GM19395 (cell line): ENCODE measurements around the gene UNC5B.

Source experiments
- ATAC-seq: cut with Tn5 transposase; IDR thresholded peaks from one replicate; pipeline ENCODE4 v1.9.1; 2021; ENCODE audit warnings: mild to moderate bottlenecking, moderate library complexity; ENCODE audit not compliant: unreplicated experiment

Gene UNC5B

DNA sequence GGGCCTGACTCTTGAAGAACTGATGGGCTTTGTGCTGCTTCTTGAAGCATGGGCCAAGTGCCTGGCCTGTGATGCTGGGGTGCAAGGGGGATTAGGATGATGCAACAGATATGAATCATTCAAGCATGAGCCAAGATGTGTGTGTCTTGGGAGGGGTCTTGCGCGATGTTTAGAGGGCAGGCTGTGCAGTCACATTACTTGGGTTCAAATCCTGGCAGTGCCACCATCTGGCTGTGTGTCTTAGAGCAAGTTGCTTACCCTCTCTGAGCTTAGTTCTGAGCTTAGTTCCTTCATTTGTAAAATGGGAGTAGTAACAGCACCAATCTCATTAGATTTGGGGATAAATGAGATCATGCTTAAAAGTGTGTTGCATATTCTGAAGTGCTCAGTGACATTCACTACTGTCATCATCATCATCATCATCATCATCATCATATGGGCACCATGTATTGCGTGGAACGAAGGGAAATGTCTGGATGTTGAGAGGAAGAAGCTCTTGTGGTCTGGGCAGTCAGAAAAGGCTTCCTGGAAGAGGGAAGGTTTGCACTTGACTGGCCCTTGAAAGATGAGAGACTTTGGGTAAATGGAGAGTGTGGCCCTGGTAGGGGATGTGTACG is 9.3 kb downstream of the UNC5B start:
- no peak for ATAC-seq

DNA sequence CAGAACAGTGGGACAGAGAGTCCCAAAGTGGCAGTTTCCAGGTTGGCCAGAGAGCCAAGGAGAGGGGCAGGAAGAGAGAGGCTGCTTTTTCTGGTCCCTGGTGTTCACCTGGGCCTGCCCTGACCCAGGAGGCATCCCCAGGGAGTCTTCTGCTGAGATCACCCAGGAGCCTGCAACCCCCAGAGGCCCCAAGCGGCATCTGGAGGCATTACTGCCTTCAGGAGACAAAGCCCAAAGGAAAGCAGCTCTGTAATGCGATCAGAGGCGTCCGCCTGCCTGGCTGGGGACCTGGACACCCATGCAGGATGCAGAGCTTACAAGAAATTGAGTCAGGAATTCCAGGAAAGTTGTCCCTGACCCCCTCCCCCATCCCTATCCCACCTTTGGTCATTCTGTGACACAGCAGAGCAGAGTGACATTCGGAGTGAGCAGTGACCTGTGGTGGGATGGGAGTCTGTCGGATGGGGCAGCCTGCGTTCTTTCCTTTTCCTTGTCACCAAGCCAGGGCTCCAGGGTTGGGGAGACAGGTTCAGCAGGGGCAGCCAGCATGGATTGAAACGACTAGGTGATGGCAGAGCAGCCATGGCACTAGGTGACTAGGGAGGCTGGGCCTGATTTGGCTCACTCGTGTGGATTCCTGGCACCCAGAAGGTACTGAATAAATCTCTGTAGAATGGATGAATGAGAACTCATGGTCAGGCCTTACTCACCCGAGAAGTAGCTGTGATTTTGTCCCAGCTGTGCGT is 10.4 kb downstream of the UNC5B start:
- ATAC-seq = no peak

DNA sequence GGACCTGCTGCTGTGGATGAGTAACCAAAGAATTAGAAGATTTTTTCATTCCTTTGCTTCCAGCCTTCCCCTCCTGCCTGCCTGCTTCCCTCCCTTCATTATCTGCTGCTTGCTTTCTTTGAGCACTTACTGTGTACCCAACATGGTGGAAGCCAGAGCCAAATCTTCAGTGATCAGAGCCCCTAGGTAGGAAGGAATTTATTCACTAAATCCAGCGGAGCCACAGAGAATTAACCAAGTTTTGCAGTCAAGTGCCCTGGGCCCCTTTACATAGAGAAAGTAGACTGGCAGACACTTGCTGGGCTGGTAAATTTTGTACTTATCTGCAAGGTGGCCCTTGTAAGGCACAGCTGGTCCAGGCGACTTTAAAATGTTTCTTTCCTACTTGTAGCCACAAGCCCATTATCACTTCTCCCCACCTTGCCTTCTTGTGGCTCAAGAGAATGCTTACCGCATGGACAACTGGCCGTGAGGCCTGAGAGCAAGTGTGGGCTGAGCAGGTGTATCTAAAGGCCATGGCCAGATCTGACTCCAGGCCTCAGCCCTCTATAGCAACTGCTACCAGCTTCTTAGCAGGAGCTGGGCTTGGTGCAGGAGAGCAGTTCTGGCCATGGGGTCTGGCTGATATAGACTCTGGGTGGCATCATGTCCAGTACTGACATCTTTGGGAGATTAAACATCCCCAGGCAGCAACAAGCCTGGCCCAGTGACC is 11.1 kb downstream of the UNC5B start:
- ATAC-seq = no peak

DNA sequence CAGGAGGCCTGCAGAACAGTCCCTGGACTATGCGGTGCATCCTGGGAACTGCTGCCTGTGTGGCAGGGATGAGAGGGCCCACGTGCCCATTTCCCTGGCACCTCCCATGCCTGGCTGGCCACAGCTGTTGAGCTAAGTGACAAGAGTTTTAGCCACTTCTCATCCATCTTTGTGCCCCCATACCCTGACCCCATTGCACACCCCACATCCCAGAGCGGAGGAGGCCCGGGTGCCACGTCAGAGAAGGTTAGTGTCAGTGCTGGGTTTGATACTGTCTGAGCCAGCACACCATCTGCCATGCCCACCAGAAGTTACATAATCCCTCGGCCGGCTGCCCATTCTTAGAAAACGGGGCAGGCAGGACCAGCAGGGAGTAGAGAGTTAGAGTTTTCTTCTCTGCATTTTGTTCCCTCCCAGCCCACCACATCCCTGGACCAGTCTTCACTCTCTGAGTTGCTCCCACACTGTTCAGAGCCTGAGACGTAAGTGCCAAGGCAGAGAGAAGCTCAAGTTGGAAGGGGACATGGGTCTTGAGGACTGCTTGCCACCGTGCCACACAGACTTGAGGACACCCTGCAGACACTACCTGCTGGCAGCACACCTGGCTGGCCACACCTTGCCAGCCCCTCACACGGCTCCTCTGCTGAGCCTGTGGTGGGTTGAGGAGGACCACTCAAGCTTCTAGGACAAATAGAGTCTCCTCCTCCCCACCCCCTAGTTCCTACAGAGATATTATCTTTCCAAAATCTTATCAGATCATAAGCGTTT is 13.1 kb downstream of the UNC5B start:
- ATAC-seq = no peak

DNA sequence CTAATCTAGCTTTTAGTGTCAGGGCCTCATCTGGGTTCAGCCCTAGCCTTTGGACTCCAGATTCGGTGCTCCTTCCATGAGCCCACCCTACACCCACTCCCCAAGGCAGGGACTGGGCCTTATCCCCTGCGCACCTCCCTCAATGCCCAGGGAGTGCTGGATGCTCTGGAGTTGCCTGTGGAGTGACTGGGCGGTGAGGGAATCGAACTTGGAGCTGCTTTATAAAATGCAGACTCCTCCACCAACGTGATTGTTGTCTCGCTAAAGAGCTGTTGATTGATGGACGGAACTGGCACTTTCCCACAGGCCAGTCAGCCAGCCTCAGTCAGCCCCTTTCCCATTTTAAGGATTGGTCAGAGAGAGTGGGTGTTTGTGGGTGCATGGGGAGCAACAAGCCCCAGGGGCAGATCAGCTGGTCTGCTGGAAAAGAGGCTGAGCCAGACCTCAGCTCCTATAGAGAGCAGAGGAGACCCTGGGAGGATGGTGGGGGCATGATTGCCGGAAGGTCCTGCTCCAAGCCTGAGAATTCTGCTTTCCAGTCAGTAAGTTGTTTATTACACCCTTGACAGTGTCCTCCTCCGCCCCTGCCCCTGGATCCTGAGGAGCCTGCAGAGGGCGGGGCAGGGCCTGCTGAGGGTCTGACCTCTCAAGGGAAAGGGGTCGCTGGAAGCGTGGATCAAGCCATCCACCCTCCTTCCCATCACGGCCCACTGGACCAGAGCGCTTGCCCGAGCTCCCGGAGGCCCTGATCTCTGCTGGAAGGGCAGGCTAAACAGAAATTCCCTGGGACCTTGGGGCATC is 16.7 kb downstream of the UNC5B start:
- no peak for ATAC-seq

- no peak for ATAC-seq
Observed at GRCh38 chr10:71229726-71230655, 17.6 kb downstream of the UNC5B start.

GRCh38 chr10:71230656-71231025 is 18.3 kb downstream of the UNC5B start:
- ATAC-seq = no peak

- no peak for ATAC-seq
Observed at GRCh38 chr10:71231206-71231605, 18.8 kb downstream of the UNC5B start.

DNA sequence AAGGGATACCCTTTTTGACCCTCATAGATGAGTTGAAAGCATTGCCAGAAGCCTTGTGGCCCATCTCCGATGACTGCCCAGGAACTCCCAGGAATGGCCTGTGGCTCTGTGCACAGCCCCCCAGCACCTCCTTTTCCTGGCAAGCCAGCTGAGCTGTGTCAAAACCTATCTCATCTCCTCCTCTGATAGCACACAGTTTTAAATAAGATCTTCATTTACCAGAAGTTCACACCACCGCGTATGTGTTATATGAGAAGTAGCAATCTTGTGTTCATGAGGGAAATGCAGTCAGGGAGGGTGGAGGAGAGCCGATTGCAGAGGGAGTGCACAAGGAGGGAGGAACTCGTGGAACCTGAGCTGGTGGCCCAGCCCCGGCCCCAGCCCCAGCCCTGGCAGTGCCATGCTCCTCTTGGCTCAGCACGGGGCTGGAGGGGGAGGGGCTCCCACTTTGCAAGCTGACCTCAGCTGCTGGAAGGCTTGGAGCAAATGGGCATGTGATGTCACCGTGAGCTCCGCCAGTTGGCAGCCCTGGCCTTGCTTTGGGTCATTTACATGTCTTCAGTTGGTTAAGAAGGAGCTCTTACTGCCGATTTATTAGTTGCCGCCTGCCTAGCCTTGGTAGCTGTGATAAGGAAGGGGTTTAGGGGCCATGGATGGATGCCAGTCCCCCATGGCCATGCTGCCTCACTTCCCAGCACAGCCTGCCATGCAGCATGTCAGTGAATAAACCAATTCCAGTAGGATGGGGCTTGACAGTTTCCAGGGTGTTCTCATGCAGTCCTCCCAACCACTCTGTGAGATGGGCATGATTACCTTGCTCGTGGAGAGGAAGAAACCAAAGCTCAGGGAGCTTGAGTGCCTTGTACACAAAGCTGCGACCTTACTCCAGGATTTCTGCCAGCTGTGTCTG is 20.0 kb downstream of the UNC5B start:
- no peak for ATAC-seq

- no peak for ATAC-seq
Observed at GRCh38 chr10:71233482-71233892, 21.1 kb downstream of the UNC5B start.

DNA sequence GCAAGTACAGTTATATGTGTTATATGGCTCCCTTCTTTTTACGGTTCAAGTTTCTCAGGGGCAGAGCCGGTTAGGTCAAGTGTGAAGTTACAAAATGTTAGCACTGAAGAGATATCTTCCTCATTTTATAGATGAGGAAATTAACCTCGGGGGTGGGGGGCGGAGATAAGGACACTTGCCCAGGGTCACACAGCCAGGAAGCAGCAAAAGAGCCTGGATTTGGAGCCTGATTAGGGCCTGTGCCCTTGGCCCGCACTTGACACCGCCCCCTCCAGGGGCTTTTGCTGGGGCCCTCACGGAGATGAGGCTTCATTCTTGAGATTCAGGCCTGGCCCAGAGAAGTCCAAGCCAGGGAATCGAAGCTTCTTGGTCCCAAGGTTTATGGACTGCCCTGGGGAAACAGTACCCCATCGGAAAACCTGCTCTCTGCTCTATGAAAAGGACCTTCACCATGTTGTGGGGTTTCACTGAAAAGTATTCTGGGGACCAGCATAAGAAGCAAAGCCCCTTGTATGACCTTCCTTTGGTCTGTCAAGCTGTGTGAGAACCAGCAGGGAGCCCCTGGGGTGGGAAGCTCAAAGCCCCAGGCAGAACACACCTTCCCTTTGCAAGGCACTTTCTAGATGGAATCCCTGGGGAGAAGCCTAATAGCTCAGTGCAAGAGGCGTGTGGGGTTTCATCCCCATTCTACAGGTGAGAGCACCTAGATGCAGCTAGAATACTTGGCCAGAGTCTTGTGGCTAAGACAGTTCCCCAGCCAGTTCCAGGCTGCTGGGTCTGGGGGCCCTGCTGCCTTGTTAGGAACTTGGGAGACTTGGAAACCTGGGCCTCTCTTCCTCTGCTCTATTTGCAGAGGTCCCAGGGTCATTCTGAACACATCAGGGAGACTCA is 21.9 kb downstream of the UNC5B start:
- ATAC-seq = no peak

GRCh38 chr10:71234970-71235685 is 22.8 kb downstream of the UNC5B start:
- no peak for ATAC-seq

DNA sequence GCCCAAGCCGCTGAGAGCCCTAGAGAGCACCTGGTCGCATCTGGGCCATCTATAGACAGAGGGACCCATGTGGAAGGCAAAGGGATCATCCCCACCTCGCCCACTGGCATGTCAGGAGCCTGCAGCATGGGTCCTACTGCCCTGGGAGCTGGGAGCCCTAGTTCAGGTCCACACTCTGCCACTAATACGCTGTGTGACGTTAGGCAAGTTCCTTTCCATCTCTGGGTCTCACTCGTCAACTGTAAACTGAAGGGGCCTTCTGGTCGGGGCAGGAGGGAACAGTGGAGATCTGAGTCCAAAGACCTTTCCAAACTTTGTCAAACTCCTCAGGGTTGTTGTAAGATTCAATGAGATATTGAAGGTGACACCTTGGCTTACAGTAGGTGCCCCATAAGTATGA is 23.4 kb downstream of the UNC5B start:
- ATAC-seq = no peak

- ATAC-seq = no peak
Observed at GRCh38 chr10:71236286-71236685, 23.9 kb downstream of the UNC5B start.

DNA sequence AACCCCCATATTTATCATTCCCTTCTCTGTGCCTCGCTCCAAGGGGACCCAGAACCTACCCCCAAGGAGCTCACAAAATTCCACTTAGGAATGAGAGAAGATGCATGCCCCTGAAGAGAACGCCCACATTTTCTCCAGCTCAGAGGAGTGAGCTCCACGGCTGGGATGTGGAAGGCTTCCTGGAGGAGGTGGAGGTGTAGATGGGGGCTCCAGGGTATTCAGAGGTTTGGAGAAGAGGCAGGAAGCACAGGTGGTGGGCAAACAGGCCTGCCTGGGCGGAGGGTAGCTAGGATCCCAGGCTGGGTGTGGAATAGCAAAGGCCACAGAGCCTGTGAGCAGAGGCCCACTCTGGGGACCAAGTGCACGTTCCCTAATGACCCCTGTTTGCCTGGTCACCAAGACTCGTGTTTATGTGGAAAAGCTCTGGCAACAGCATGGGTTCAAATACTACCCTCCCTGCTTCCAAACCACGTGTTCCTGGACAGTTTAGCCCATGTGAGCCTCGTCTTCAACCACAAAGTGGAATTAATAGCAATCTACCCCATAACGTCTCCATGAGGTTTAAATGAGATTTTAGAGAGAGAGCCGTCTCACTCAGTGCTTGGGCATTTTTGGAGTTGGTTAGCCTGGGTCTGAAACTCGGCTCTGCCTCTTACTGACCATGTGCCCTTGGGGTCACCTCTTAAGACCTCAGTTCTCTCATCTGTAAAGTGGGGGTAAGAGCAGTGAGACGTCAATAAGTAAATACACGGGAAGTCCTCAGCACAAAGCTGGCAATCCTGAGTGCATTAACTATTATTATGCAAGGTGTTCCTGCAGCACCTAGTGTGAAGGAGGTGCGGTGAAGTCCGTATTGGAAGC is 24.7 kb downstream of the UNC5B start:
- no peak for ATAC-seq
